Head of caudate nucleus (tissue), 42 donors: Measurements from ENCODE around the gene USP49.
A peak's percentile ranks its signal among the peaks of the same experiment; 100 is the strongest.

ENCODE experiments used
- DNase-seq, 42 donors: peaks; one replicate each; pipeline versions ENCODE4 v3.0.0 to v3.0.0-alpha.2; 2020 to 2021; ENCODE audit warnings: mixed read lengths in 7 of 42
- intact Hi-C: fragments of 100-400 bp; cut with DNase I; formaldehyde crosslinking; loops from one replicate; pipeline ENCODE4 v1.15.0; 2022

The USP49 gene

GRCh38 chr6:41789390-41789724 is 105.8 kb downstream of the USP49 start:
- intact Hi-C loops, result loop anchor here (5.0 to 10.0 kb wide), 2 partner anchors 148 to 425 kb away; partner anchors contain the start of gene MRPS10

GRCh38 chr6:41787219-41787917 is 107.8 kb downstream of the USP49 start, which contains the start of gene TOMM6:
TOMM6 (plus strand) TSS chr6:41787694; CDS start chr6:41787698, 4 bp downstream.
- intact Hi-C loops, result loop anchor here (1.0 to 10.0 kb wide), 3 partner anchors 134 to 427 kb away; partner anchors contain the start of genes BYSL, MED20 and MRPS10
- DNase-seq, result peak; percentile 85 to 99 (median 96)

More at GRCh38 chr6:41789390-41789724, 105.8 kb downstream of the USP49 start:
- no peak for DNase-seq

DNA sequence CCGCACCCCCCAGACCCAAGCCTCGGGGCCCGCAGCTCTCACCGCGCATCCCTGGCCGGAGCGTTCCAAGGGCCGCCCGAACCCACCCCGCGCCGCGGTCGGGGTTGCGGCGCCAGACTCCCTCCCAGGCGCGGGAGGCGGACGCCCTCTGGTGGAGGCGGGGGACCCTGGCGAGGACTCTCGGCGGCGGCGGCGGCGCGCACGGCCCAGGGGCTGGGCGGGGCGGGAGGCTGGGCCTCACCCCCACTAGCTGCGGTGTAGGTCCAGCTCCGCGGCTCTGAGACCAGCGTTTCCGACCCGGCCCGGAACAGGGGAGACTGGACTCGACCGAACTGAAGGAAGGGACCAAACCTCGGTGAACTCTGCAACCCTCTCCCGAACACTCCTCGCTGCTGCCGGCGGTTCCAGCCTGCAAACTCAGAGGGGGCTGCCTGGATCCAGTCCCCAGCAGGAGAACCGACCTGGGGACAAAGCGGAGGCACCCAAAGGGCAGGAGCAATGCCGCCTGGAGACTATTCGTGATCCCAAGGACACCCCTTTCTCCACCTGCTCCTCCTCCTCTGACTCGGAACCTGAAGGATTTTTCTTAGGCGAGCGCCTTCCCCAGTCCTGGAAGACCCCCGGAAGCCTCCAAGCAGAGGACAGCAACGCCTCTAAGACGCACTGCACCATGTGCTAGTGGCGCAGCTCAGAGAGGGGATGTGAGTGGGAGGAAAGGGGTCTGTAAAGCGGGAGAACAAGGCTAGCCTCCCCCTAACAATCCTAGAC is 108.5 kb downstream of the USP49 start:
- peak; percentile 65 to 96 (median 91) for DNase-seq

GRCh38 chr6:41785689-41786450 is 109.3 kb downstream of the USP49 start:
- peak in 34 of 42 donors; percentile 11 to 59 (median 46) for DNase-seq
- intact Hi-C loops, result loop anchor here (5.0 to 10.0 kb wide), 2 partner anchors 151 to 429 kb away; partner anchors contain the start of gene MRPS10

More for the DNA sequence above, 108.5 kb downstream of the USP49 start:
- intact Hi-C loops, result loop anchor here (1.0 to 10.0 kb wide), 3 partner anchors 135 to 428 kb away; partner anchors contain the start of genes BYSL, MED20 and MRPS10

- no peak for DNase-seq
These were observed 109.9 kb downstream of the USP49 start for GRCh38 chr6:41785254-41785653.

GRCh38 chr6:41784581-41785171 is 110.5 kb downstream of the USP49 start:
- intact Hi-C loops, result loop anchor here (5.0 to 10.0 kb wide), 2 partner anchors 153 to 430 kb away; partner anchors contain the start of gene MRPS10
- no peak for DNase-seq

More at GRCh38 chr6:41785254-41785653, 109.9 kb downstream of the USP49 start:
- intact Hi-C loops, result loop anchor here (5.0 to 10.0 kb wide), 2 partner anchors 152 to 430 kb away; partner anchors contain the start of gene MRPS10

GRCh38 chr6:41783106-41783780 is 111.9 kb downstream of the USP49 start:
- no peak for DNase-seq
- intact Hi-C loops, result loop anchor here (10.0 kb wide), 1 partner anchor 432 kb away; the partner anchor contains the start of gene MRPS10

DNA sequence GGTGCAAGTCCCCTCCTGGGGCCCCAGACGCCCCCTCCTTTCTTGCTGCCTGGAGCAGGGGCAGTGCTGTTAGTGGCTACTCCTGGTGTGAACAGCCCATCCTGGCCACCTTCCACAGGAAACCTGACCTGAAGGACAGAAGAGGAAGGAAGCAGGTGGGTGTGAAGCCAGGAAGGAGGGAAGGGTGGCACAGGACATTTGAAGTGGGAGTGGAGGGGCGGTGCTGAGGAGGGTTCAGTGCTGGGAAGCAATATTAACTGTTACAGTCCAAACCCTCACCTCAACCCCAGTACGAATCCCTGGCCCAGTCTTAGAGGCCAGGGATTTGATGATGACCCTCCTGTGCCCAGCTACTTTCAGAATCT is 113.8 kb downstream of the USP49 start:
- no peak for DNase-seq
- intact Hi-C loops, result loop anchor here (2.0 to 10.0 kb wide), 2 partner anchors 263 to 433 kb away; partner anchors contain the start of gene MRPS10

DNA sequence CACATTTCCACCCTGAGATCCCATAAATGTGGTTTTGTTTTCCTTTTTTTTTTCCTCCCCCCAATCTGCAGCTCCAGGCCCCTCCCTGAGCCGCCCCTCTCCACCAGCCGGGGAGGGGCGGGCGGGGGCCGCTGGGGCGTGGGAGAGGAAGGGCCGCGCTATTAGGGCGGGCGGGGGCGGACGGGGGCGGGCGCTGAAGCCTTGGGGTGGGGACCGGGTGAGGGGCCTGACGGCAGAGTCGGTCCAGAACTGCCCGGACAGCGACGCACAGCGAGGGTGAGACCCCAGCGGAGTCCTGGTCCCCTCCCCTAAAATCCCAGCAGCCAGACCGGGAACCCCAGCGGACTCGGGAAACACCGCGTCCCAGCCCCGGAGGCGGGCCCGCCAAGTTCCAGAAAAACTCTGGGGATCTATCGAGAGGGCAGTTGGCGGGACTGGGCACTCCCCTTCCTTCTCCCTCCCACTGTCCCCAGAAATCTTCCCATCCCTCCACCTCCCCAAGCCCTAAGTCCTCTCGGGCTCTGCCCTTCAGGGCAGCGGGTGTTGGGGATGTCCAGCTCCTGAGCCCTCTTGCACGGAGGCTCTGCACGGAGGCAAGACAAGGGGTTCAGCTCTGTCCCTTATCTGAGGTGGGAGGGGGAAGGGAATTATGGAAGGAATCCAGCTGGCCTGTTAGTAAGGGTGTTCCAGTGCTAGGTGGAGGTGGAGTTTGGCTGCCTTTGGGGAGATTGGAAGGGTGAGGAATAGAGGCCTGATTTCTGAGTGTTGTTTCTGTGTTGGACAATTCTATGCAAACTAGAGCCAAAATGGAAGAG is 114.4 kb downstream of the USP49 start, which contains the start of gene PRICKLE4:
PRICKLE4 (plus strand) TSS at position 232 of the 815 bp plus-strand sequence. CDS start 2,692 bp downstream, outside the sequence.
- peak in 19 of 42 donors; percentile 2 to 47 (median 23) for DNase-seq
- intact Hi-C loops, result loop anchor here (2.0 to 10.0 kb wide), 2 partner anchors 264 to 434 kb away; partner anchors contain the start of gene MRPS10

DNA sequence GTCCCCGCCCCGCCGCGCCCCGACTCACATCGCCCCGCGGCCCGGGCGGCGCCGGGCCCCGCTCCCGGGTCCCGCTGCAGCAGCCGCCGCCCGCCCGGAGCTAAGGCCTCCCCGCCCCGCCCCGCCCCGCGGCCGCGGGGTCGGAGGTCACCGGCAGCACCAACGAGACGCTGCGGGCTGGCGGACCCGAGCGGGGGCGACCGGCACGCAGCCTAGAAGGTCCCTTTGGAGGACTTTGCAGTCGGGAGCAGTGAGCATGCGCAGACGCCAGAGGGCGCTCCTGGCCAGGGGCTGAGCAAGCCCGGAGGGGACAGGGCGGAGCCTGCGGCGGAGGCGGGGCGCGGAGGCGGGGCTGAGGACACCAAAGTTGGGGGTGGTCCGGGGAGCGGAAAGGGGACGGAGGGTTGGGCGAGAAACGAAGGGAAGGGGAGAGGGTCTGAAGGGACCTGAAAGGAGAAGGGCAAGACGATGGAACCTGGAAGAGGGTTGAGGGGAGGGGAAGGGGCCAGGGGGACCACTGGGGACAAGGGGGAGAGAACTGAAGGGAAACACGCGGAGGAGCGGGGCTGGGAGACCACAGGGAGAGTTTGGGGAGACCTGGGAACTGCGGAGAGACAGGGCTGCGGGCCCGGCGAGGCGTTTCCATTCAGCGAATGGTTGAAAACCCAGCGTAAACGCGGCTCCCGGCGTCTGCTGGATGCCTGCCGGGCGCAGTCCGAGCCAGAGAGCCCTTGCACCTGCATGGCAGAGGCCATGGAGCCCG is 115.2 kb downstream of the USP49 start, which contains the start of gene FRS3:
FRS3 (minus strand) TSS at position 113 of the 763 bp plus-strand sequence. CDS start 2,913 bp downstream, outside the sequence.
- intact Hi-C loops, result loop anchor here (2.0 to 10.0 kb wide), 2 partner anchors 265 to 435 kb away; partner anchors contain the start of gene MRPS10
- peak; percentile 94 to 100 (median 100) for DNase-seq

DNA sequence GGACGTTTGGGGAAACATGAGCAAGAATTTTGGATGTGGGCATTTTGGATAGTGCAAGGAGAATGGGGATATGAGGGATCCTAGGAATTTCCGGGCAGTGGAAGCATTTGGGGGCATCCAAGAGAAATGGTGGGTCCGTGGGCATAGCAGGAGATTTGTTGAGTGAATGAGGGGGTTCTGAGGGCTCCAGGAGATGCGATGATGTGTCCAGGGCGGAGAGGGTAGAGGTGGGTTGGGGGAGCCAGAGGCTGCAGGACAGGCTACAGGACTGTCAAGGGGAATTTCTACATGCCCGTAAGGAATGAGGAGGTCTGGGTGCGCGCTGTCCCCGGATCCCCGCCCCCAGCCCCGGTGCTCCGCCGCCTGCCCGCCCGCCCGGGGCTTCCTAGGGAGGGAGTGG is 115.8 kb downstream of the USP49 start:
- DNase-seq, result peak in 2 of 42 donors; percentile 5 to 47
- intact Hi-C loops, result no loop called here

GRCh38 chr6:41778895-41779294 is 116.3 kb downstream of the USP49 start:
- no peak for DNase-seq
- intact Hi-C loops, result no loop called here

DNA sequence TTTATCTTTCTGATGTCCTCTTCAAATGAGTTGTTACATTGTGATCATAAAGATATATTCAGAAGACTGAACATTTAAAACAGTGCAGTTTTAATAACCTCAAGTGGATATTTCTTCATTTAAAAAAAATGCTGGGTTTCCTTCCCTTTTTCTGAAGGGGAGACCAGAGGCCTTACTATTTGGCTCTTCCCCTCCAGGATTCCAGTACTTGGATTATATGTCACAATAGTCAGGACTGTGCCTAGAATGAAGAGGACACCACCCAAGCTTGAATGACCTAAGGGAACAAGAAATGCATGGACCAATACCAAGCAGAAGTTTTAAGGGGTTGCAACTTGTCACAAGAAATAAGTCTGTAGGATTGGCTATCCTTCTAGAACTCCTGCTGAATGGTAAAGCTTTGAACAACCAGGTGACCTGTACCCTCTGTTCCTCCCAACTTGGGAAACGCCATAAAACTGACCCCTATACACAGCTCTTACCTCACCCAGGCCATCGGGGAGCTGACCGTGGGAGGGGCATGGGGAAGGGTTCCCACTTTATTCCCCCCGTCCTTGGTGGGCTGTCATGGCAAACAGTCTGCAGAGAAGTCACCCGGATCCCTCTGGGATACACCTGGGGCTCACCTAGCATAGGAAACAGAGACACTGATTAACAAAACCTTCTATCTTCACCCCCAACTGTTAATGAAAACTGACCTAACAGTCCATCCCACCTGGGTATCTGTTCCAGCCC is 117.5 kb downstream of the USP49 start:
- intact Hi-C loops, result no loop called here
- DNase-seq, result no peak

GRCh38 chr6:41775293-41775882 is 119.8 kb downstream of the USP49 start:
- intact Hi-C loops, result no loop called here
- no peak for DNase-seq

DNA sequence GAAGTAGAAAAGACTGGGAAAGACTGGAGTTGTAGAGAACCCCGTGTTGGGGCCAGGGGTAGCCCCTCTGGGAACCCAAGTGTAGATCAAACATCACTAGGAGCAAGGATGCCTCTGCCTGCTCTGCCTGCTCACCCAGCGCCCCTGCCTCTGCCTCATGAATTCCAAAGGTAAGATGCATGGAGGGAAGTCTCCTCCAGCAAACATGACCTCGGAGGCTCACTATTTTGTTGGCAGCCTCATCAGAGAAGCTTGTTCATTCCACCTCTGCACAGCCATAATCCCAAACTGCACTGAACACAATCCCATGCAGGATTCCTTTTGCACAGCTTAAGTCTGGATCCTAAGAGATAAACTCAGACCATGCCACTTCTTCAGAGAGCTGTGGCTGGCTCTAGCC is 120.3 kb downstream of the USP49 start:
- no peak for DNase-seq

More for the DNA sequence above, 120.3 kb downstream of the USP49 start:
- intact Hi-C loops, result no loop called here
